A549 (cell line): ENCODE data around the gene MYO15B. TPM values are rescaled to one million over a fixed set of nuclear protein-coding genes. Genes with fewer than 3 reads are reported as not detected.

ENCODE experiments used
- ATAC-seq, 2 experiments: fragments of 200-7000 bp in 1 of 2; fragments of >200 bp in 1 of 2; cut with Nextera tagmentation in 1 of 2; cut with Tn5 transposase in 1 of 2; 3 replicates each; pipeline versions ENCODE4 v1.8.0 to v1.9.1; 2018 to 2020; ENCODE audit warnings: mild to moderate bottlenecking in 1 of 2, moderate library complexity in 1 of 2
- CTCF ChIA-PET: fragments of 300-600 bp; sonication (Branson Sonifier 250); formaldehyde crosslinking; extraction: SDS; loops from one replicate; lab custom pipeline; 2021; ENCODE audit warnings: antibody characterized with exemption, inconsistent platforms; lab: Yijun Ruan, JAX
- POLR2A ChIA-PET: fragments of 350-600 bp; formaldehyde crosslinking; extraction: SDS; loops from one replicate; lab custom pipeline; 2021; ENCODE audit warnings: antibody characterized with exemption, inconsistent platforms; lab: Yijun Ruan, JAX
- DNase-seq, 2 experiments: peaks; one replicate each; pipeline versions ENCODE4 v3.0.0 to v3.0.0-alpha.2; 2011 to 2016; ENCODE audit warnings: low read depth in 1 of 2, low spot score in 1 of 2
- FAIRE-seq: peaks from 2 replicates; lab custom pipeline; 2011; peaks lifted over from hg19 to GRCh38; lab: Jason Lieb, UNC
- H3K27ac ChIP-seq, 2 experiments: fragments of >200 bp; sonication (Bioruptor Twin); formaldehyde crosslinking; 3 replicates each; pipeline ENCODE4 v1.5.1; 2016 to 2017
- H3K4me1 ChIP-seq: fragments of >200 bp; sonication (Bioruptor Twin); formaldehyde crosslinking; 3 replicates; pipeline ENCODE4 v1.6.1; 2016
- H3K4me2 ChIP-seq: fragments of >200 bp; sonication (Bioruptor Twin); formaldehyde crosslinking; 3 replicates; pipeline ENCODE4 v1.6.1; 2016
- H3K4me3 ChIP-seq: fragments of >200 bp; sonication (Bioruptor Twin); formaldehyde crosslinking; 3 replicates; pipeline ENCODE4 v1.5.1; 2016
- H3K9me3 ChIP-seq: fragments of >200 bp; sonication (Bioruptor Twin); formaldehyde crosslinking; 3 replicates; pipeline ENCODE4 v1.6.1; 2016
- BCL3 ChIP-seq: fragments of >200 bp; sonication (Bioruptor Twin); formaldehyde crosslinking; IDR thresholded peaks from 3 replicates; pipeline ENCODE4 v1.6.1; 2016
- CBX2 ChIP-seq: fragments of 200-600 bp; sonication (generic); IDR thresholded peaks from 2 replicates; pipeline ENCODE4 v1.6.1; 2016; ENCODE audit warnings: low read depth, mild to moderate bottlenecking, borderline replicate concordance
- CEBPB ChIP-seq, 2 experiments: fragments of >200 bp in 1 of 2; sonication (Bioruptor Twin) in 1 of 2; formaldehyde crosslinking in 1 of 2; IDR thresholded peaks; 2 replicates each; pipeline ENCODE4 v1.6.1; 2012 to 2016
- CHD4 ChIP-seq: fragments of 200-600 bp; sonication (generic); IDR thresholded peaks from 2 replicates; pipeline ENCODE4 v1.6.1; 2016; ENCODE audit warnings: antibody characterized with exemption, mild to moderate bottlenecking, borderline replicate concordance
- CTCF ChIP-seq: fragments of >200 bp; sonication (Bioruptor Twin); formaldehyde crosslinking; IDR thresholded peaks from 3 replicates; pipeline ENCODE4 v1.5.1; 2016
- EP300 ChIP-seq, 2 experiments: fragments of >200 bp; sonication (Bioruptor Twin); formaldehyde crosslinking; IDR thresholded peaks; 2 replicates in 1 of 2; 3 replicates in 1 of 2; pipeline ENCODE4 v1.6.1; 2016 to 2017
- GATA3 ChIP-seq: IDR thresholded peaks from 2 replicates; pipeline ENCODE4 v1.6.1; 2012; ENCODE audit warnings: borderline replicate concordance
- HES2 ChIP-seq: fragments of >200 bp; sonication (Bioruptor Twin); formaldehyde crosslinking; IDR thresholded peaks from 2 replicates; pipeline ENCODE4 v1.6.1; 2016
- HEYL ChIP-seq: fragments of 250-450 bp; sonication (Bioruptor Pico); IDR thresholded peaks from 2 replicates; pipeline ENCODE4 v1.8.0; 2021; ENCODE audit warnings: mild to moderate bottlenecking, moderate library complexity
- HOXA7 ChIP-seq: fragments of 250-450 bp; sonication (Bioruptor Pico); IDR thresholded peaks from 2 replicates; pipeline ENCODE4 v1.5.0; 2020; ENCODE audit warnings: mild to moderate bottlenecking, moderate library complexity
- HOXB13 ChIP-seq: fragments of 250-450 bp; sonication (Bioruptor Pico); IDR thresholded peaks from 2 replicates; pipeline ENCODE4 v1.5.0; 2020; ENCODE audit warnings: low read depth, mild to moderate bottlenecking, moderate library complexity
- HOXB5 ChIP-seq: fragments of 250-450 bp; sonication (Bioruptor Pico); IDR thresholded peaks from 2 replicates; pipeline ENCODE4 v1.5.0; 2020; ENCODE audit warnings: mild to moderate bottlenecking, moderate library complexity
- JUN ChIP-seq, 2 experiments: fragments of >200 bp; sonication (Bioruptor Twin); formaldehyde crosslinking; IDR thresholded peaks; 2 replicates in 1 of 2; 3 replicates in 1 of 2; pipeline ENCODE4 v1.6.1; 2016 to 2017
- KDM1A ChIP-seq: fragments of 200-600 bp; sonication (generic); IDR thresholded peaks from 2 replicates; pipeline ENCODE4 v1.6.1; 2016; ENCODE audit warnings: low read depth, mild to moderate bottlenecking
- KDM5A ChIP-seq: fragments of 200-600 bp; sonication (generic); IDR thresholded peaks from 2 replicates; pipeline ENCODE4 v1.6.1; 2016; ENCODE audit warnings: antibody characterized with exemption, mild to moderate bottlenecking
- PHF8 ChIP-seq: fragments of 200-600 bp; sonication (generic); IDR thresholded peaks from 2 replicates; pipeline ENCODE4 v1.6.1; 2016; ENCODE audit warnings: low read depth, mild to moderate bottlenecking, antibody characterized with exemption, moderate library complexity, borderline replicate concordance
- RARB ChIP-seq: fragments of 250-450 bp; sonication (Bioruptor Pico); IDR thresholded peaks from 2 replicates; pipeline ENCODE4 v1.8.0; 2021; ENCODE audit warnings: mild to moderate bottlenecking, moderate library complexity
- REST ChIP-seq: fragments of 200-600 bp; sonication (generic); IDR thresholded peaks from 2 replicates; pipeline ENCODE4 v1.6.1; 2016; ENCODE audit warnings: antibody characterized with exemption, mild to moderate bottlenecking, moderate library complexity
- TFCP2L1 ChIP-seq: fragments of 250-450 bp; sonication (Bioruptor Pico); IDR thresholded peaks from 2 replicates; pipeline ENCODE4 v1.5.0; 2021; ENCODE audit warnings: mild to moderate bottlenecking
- ZFP36 ChIP-seq: fragments of 450-650 bp; IDR thresholded peaks from 2 replicates; pipeline ENCODE4 v1.6.1; 2014; ENCODE audit warnings: borderline replicate concordance; ENCODE audit not compliant: partially characterized antibody
- ZNF302 ChIP-seq: fragments of 250-450 bp; sonication (Bioruptor Pico); IDR thresholded peaks from 2 replicates; pipeline ENCODE4 v1.9.0; 2021; ENCODE audit warnings: inconsistent platforms, mild to moderate bottlenecking, moderate library complexity
- WGBS: methylation state at CpG from one replicate; pipeline ENCODE4 v1.1.6; 2017; ENCODE audit errors: missing lambda C conversion rate; 5-methylcytosine and 5-hydroxymethylcytosine counted together
- polyA plus RNA-seq, 4 experiments: library from polyadenylated mRNA; depleted of rRNA in 3 of 4; stranded (reverse); fragments of >200 nt; fragmentation: RNase III in 1 of 4; extraction: RNeasy Plus Mini Kit Qiagen cat#74134 plus additional on column Dnase treatment in 1 of 4; gene quantifications; 2 replicates in 3 of 4; 3 replicates in 1 of 4; pipeline ENCODE4 v1.2.3, GENCODE V29; 2011 to 2017

The MYO15B gene
- polyA plus RNA-seq, 2 of the 4 experiments (the other 2 are of a cell fraction) = 12.4 to 33.9 TPM

- TF ChIP-seq TFCP2L1 (0 out of 2 replicates have a peak, but pooled peaks have one; percentile 43), BCL3 (peak; percentile 82), HOXB13 (no peak), ZNF302 (CRISPR knock-in tag) (no peak), HES2 (no peak), CTCF (no peak), HOXB5 (CRISPR knock-in tag) (no peak), JUN (IDR thresholded peaks at IDR 0.05) (peak; percentile 90 to 92), EP300 (IDR thresholded peaks at IDR 0.05) (no peak), KDM1A (no peak), PHF8 (peak; percentile 90; the same call in 1 of the 2 replicates), KDM5A (peak; percentile 99), CHD4 (no peak), CEBPB (IDR thresholded peaks at IDR 0.05) (peak in 1 of 2 experiments; percentile 31; a peak in 1 of 4 replicates), REST (0 out of 2 replicates have a peak, but pooled peaks have one; percentile 10), ZFP36 (no peak), CBX2 (no peak), RARB (CRISPR knock-in tag) (no peak), GATA3 (0 out of 2 replicates have a peak, but pooled peaks have one; percentile 16), HEYL (CRISPR knock-in tag) (no peak)
Measured at GRCh38 chr17:75666959-75667790, 79.6 kb downstream of the MYO15B start, which contains the start of the genes RECQL5 and SAP30BP (continued).

GRCh38 chr17:75667825-75668224 lies 80.2 kb downstream of the MYO15B start:
- FAIRE-seq (no peak), DNase-seq (no peak), ATAC-seq (no peak)
- Histone ChIP-seq H3K27ac (peak overlapping the region; percentile 81 to 91), H3K4me1 (peaks cover 16% of the 10 kb centered on the region), H3K4me3 (peak overlapping the region; percentile 72), H3K9me3 (no peaks in the 10 kb centered on the region), H3K4me2 (peak overlapping the region; percentile 88)
- 3% methylated on average over 4 of the region's 4 CpGs for WGBS
- ChIA-PET CTCF (interaction anchor here (0.6 to 50.8 kb wide), 6 partner anchors 11 to 143 kb away, joined by 3 to 2254 read pairs (median 4); partner anchors contain the start of genes GALK1, LLGL2 and SMIM5), POLR2A (interaction anchor here (0.5 to 1.3 kb wide), 5 partner anchors 10 to 70 kb away, joined by 4 to 7 read pairs (median 5); no protein-coding TSS in a partner anchor)
- TF ChIP-seq HOXA7 (CRISPR knock-in tag) = 0 out of 2 replicates have a peak, but pooled peaks have one; percentile 78
- TF ChIP-seq ZNF302 (CRISPR knock-in tag) = no peak
